ENCODE data around the gene SRRM5.

DNA sequence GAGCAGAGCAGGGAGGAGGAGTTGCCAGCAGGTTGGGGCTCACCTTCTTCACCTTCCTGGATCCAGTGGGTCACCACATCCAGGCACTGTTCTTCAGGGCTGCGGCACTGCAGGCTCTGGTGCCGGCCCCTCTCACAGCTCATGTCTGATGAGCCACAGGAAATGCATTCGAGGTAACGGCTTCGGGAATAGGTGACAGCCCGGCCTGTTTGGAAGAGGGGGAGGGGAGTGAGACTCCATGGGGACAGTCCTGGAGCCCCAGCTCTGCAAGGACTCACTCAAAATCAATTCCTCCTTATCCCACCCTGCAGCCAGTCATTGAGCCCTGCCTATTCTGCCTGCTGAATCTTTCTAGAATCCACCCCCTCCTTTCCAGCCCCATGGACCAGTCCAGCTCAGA lies 44.5 kb downstream of the SRRM5 start:
- TF ChIP-seq, protein P1, sequence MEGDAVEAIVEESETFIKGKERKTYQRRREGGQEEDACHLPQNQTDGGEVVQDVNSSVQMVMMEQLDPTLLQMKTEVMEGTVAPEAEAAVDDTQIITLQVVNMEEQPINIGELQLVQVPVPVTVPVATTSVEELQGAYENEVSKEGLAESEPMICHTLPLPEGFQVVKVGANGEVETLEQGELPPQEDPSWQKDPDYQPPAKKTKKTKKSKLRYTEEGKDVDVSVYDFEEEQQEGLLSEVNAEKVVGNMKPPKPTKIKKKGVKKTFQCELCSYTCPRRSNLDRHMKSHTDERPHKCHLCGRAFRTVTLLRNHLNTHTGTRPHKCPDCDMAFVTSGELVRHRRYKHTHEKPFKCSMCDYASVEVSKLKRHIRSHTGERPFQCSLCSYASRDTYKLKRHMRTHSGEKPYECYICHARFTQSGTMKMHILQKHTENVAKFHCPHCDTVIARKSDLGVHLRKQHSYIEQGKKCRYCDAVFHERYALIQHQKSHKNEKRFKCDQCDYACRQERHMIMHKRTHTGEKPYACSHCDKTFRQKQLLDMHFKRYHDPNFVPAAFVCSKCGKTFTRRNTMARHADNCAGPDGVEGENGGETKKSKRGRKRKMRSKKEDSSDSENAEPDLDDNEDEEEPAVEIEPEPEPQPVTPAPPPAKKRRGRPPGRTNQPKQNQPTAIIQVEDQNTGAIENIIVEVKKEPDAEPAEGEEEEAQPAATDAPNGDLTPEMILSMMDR (IDR thresholded peaks at IDR 0.05): no peak
- TF ChIP-seq POLR2A (IDR thresholded peaks at IDR 0.05): no peak

All from esophagus squamous epithelium (tissue), 4 donors.